Chondrocyte (in vitro differentiated cells): ENCODE measurements around the gene RDH16. TPM values are rescaled to one million over a fixed set of nuclear protein-coding genes. Genes with fewer than 3 reads are reported as not detected.
"Not testable (repeated sequence)": the region's sequence is repeated elsewhere in the genome, so short reads cannot be mapped to it uniquely, and the experiment has no call there.

Source experiments
- DNase-seq: peaks from one replicate; pipeline ENCODE4 v3.0.0; 2021; ENCODE audit warnings: mixed read lengths, low spot score
- H3K27ac Mint-ChIP-seq: one replicate; pipeline ENCODE4 v1.8.0; 2021; ENCODE audit warnings: mild to moderate bottlenecking, moderate library complexity, mixed read lengths; ENCODE audit not compliant: unreplicated experiment
- H3K27me3 Mint-ChIP-seq: 2 replicates; pipeline ENCODE4 v1.8.0; 2021; ENCODE audit warnings: low read depth, mixed read lengths
- H3K36me3 Mint-ChIP-seq: 2 replicates; pipeline ENCODE4 v1.8.0; 2021; ENCODE audit warnings: low read depth, mixed read lengths
- H3K4me1 Mint-ChIP-seq: 2 replicates; pipeline ENCODE4 v1.8.0; 2021; ENCODE audit warnings: low read depth, mild to moderate bottlenecking, mixed read lengths
- H3K4me3 Mint-ChIP-seq: one replicate; pipeline ENCODE4 v1.8.0; 2021; ENCODE audit warnings: mild to moderate bottlenecking, moderate library complexity, mixed read lengths; ENCODE audit not compliant: unreplicated experiment
- H3K9me3 Mint-ChIP-seq: 2 replicates; pipeline ENCODE4 v1.8.0; 2021; ENCODE audit warnings: low read depth, mixed read lengths
- total RNA-seq: library from RNA; stranded (reverse); gene quantifications from 3 replicates; pipeline ENCODE4 v1.2.1, GENCODE V29; 2021
- TF ChIP-seq, protein P1 (sequence below): fragments of 200-600 bp; sonication (generic); IDR thresholded peaks from 2 replicates; pipeline ENCODE4 v1.5.0; 2021; ENCODE audit warnings: antibody characterized with exemption, mild to moderate bottlenecking, moderate library complexity

Gene RDH16
- total RNA-seq, 1 donor from 2014 or later, result not detected

DNA sequence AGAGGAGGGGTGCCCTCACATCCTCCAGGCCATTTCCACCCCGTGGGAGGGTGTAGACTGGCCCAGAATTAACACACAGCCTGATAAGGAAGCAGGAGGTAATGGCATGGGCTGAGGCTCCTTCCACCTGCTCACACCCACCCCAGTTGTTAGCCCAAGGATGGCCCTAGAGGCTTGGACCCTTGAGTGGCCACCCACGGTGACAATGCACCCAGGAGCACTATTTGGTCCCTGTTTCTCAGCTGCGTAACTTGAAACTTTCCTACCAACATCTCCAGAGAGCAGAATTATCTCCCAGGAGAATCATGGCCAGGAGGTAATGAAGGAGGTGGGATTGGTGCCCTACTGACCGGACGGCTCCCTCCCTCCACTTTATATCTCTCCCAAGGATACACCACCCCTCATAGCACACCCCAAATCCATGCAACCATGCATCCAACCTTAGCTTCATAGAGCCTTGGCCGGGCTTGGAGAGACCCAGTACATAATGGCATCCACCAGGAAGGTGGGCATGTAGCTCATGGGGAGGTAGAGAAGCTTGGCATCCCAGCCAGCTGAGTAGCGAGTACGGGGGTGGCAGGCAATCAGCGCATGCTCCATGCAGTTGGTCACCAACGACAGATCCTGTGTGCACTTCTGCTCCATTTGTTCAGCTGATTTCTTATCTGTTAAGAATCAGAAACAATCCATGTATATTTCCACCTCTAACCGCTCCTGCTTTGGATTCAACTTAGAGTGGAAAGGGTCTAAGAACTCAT, 5.6 kb downstream of the RDH16 start:
- Mint-ChIP-seq H3K27me3 (peaks cover 15% of the 10 kb centered on the region), H3K27ac (no peak overlapping the region), H3K9me3 (no peaks in the 10 kb centered on the region), H3K4me3 (no peak overlapping the region), H3K4me1 (no peaks in the 10 kb centered on the region), H3K36me3 (no peaks in the 10 kb centered on the region)
- no peak for DNase-seq
- TF ChIP-seq, protein P1, sequence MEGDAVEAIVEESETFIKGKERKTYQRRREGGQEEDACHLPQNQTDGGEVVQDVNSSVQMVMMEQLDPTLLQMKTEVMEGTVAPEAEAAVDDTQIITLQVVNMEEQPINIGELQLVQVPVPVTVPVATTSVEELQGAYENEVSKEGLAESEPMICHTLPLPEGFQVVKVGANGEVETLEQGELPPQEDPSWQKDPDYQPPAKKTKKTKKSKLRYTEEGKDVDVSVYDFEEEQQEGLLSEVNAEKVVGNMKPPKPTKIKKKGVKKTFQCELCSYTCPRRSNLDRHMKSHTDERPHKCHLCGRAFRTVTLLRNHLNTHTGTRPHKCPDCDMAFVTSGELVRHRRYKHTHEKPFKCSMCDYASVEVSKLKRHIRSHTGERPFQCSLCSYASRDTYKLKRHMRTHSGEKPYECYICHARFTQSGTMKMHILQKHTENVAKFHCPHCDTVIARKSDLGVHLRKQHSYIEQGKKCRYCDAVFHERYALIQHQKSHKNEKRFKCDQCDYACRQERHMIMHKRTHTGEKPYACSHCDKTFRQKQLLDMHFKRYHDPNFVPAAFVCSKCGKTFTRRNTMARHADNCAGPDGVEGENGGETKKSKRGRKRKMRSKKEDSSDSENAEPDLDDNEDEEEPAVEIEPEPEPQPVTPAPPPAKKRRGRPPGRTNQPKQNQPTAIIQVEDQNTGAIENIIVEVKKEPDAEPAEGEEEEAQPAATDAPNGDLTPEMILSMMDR, result no peak

DNA sequence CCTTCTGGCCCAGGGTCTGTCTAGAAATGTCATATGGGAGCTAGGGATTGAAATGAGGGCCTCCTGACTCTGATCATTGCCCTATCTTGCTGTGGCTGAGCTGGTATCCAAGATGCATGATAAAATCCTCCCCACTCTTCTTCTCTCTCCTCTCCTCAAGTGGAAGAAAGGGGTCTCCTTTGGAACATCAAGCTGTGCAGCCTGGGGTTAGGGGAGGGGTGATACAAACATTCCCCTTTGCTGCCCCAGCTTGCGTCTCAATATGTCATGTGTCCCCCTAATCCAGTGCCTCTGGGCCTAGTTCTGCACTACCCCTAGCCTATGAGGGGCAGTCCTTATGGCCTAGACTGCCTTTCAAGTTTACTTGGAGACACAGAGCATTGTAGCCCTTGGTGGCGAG, 8.5 kb downstream of the RDH16 start:
- no peak for DNase-seq
- TF ChIP-seq, protein P1, result no peak

DNA sequence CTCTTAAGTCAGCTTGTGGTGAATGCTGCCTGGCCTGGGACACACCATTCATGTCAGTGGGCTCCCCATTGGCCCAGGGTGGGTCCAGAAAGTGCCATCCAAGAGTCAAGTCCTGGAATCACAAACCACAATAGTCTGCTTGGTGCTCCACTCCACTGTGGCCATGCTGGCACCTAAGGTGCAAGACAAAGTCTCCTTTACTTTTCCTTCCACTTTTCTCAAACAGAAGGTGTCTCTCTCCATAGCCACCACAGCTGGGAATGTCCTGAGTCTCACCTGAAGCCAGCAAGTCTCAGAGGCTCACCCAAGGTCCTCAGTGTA, 9.0 kb downstream of the RDH16 start:
- H3K27ac Mint-ChIP-seq, result no peak overlapping the region
- TF ChIP-seq, protein P1, result no peak

More for the DNA sequence above, 8.5 kb downstream of the RDH16 start:
- Mint-ChIP-seq H3K4me3 (no peak overlapping the region), H3K36me3 (no peaks in the 10 kb centered on the region), H3K27ac (no peak overlapping the region), H3K27me3 (peaks cover 11% of the 10 kb centered on the region), H3K9me3 (peaks cover 3% of the 10 kb centered on the region), H3K4me1 (no peaks in the 10 kb centered on the region)

DNA sequence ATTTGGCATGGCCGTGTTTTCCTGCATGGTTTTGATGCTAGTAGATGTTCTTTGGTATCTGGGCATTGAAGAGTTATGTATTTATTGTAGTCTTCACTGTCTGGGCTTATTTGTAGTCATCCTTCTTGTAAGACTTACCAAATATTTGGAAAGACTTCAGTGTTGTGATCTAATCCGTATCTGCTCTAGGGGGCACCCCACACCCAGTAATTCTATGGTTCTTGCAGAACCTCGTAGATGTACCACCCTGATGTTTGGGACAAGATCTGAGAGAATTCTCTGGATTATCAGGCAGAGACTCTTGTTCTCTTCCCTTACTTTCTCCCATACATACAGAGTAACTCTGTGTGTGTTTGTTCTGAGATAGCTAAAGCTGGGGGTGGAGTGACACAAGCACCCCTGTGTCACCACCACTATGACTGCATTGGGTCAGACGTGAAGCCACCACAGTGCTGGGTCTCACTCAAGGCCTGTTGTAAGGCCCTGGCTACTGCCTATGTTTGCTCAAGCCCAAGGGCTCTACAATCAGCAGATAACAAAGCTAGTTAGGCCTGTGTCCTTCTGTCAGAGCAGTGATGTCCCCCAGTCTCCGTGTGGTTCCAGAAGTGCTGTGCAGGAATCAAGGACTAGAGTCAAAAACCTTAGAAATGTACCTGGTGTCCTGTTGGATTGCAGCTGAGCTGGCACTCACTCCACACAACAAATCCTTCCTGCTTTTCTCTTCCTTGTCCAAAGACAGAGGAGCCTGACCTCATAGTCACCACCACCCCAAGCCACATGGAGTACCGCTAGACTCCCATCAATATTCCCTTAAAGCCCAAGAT, 9.6 kb downstream of the RDH16 start:
- no peak for DNase-seq
- Mint-ChIP-seq H3K4me1 (no peaks in the 10 kb centered on the region), H3K36me3 (no peaks in the 10 kb centered on the region), H3K27ac (no peak overlapping the region), H3K4me3 (no peak overlapping the region), H3K27me3 (peaks cover 11% of the 10 kb centered on the region), H3K9me3 (peaks cover 6% of the 10 kb centered on the region)
- TF ChIP-seq, protein P1, result no peak

More for the DNA sequence above, 9.0 kb downstream of the RDH16 start:
- Mint-ChIP-seq H3K27me3 (peaks cover 11% of the 10 kb centered on the region), H3K36me3 (no peaks in the 10 kb centered on the region), H3K4me1 (no peaks in the 10 kb centered on the region), H3K9me3 (peaks cover 6% of the 10 kb centered on the region), H3K4me3 (no peak overlapping the region)
- DNase-seq, result no peak

DNA sequence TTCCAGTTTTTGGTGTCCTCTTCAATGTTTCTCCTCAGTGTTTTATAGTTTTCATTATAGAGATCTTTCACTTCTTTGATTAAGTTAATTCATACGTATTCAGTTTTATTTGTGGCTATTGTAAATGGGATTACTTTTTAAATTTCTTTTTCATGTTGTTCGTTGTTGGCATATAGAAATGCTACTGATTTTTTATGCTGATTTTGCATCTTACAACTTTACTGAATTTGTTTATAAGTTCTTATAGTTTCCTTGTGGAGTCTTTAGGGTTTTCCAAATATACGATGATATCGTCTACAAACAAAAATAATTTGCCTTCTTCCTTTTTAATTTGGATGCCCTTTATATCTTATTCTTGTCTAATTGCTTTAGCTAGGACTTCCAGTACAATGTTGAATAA, 13.5 kb downstream of the RDH16 start:
- Mint-ChIP-seq H3K36me3 (no peaks in the 10 kb centered on the region), H3K4me1 (peaks cover 15% of the 10 kb centered on the region), H3K27me3 (peaks cover 7% of the 10 kb centered on the region), H3K4me3 (no peak overlapping the region), H3K27ac (no peak overlapping the region), H3K9me3 (peaks cover 6% of the 10 kb centered on the region)
- TF ChIP-seq, protein P1, result no peak
- no peak for DNase-seq

DNA sequence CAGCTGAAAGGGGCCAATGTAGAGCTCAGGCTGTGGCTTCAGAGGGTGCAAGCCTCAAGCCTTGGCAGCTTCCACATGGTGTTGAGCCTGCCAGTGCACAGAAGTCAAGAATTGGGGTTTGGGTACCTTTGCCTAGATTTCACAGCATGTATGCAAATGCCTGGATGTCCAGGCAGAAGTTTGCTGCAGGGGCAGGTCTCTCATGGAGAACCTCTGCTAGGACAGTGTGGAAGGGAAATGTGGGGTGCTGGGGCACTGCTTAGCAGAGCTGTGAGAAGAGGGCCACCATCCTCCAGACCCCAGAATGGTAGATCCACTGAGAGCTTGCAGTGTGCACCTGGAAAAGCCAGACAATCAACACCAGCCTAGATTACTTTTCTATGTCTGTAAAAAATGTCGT, 14.0 kb downstream of the RDH16 start:
- not testable (repeated sequence) for H3K4me3 Mint-ChIP-seq, H3K36me3 Mint-ChIP-seq, H3K9me3 Mint-ChIP-seq, H3K27me3 Mint-ChIP-seq, H3K27ac Mint-ChIP-seq, DNase-seq
- H3K4me1 Mint-ChIP-seq, result peaks cover 15% of the 10 kb centered on the region
